C4-2B (cell line): ENCODE measurements around the gene HRH2.
"Not testable (repeated sequence)": the region's sequence is repeated elsewhere in the genome, so short reads cannot be mapped to it uniquely, and the experiment has no call there.

Experiments used
- H3K27ac ChIP-seq: fragments of 450-650 bp; 2 replicates; pipeline ENCODE4 v1.5.1; 2017
- CTCF ChIP-seq: fragments of 450-650 bp; conservative IDR thresholded peaks from 2 replicates; pipeline ENCODE4 v1.5.1; 2017; ENCODE audit warnings: mild to moderate bottlenecking
- ZFX ChIP-seq: fragments of 450-650 bp; IDR thresholded peaks from 2 replicates; pipeline ENCODE4 v1.6.1; 2017

HRH2 gene

GRCh38 chr5:175657593-175658271 lies at the start of gene HRH2:
Gene HRH2, plus strand, starts transcription at chr5:175658071. Its CDS starts 25,163 bp downstream, at chr5:175683234.
- no peak within 1 kb of the TSS for H3K27ac ChIP-seq
- TF ChIP-seq CTCF (no peak), ZFX (no peak)

- no peak overlapping the region for H3K27ac ChIP-seq
- TF ChIP-seq CTCF (no peak), ZFX (no peak)
Observed at GRCh38 chr5:175609526-175609925, 48.3 kb upstream of the HRH2 start.

GRCh38 chr5:175610381-175610780 lies 47.5 kb upstream of the HRH2 start:
- TF ChIP-seq CTCF (no peak), ZFX (no peak)
- no peak overlapping the region for H3K27ac ChIP-seq

GRCh38 chr5:175610898-175611297 lies 47.0 kb upstream of the HRH2 start:
- no peak for TF ChIP-seq CTCF
- TF ChIP-seq ZFX, result no peak
- no peak overlapping the region for H3K27ac ChIP-seq

- H3K27ac ChIP-seq, result no peak overlapping the region
- no peak for TF ChIP-seq ZFX
- no peak for TF ChIP-seq CTCF
Observed at GRCh38 chr5:175614223-175614815, 43.6 kb upstream of the HRH2 start.

GRCh38 chr5:175614861-175615260 lies 43.0 kb upstream of the HRH2 start:
- no peak for TF ChIP-seq CTCF
- TF ChIP-seq ZFX, result no peak
- no peak overlapping the region for H3K27ac ChIP-seq

GRCh38 chr5:175616083-175616482 lies 41.8 kb upstream of the HRH2 start:
- no peak for TF ChIP-seq ZFX
- no peak for TF ChIP-seq CTCF
- no peak overlapping the region for H3K27ac ChIP-seq

- H3K27ac ChIP-seq, result not testable (repeated sequence)
Observed at GRCh38 chr5:175616527-175616926, 41.3 kb upstream of the HRH2 start.
